ENCODE measurements around the gene FBXL13. TPM values are rescaled to one million over a fixed set of nuclear protein-coding genes. Genes with fewer than 3 reads are reported as not detected.

The FBXL13 gene
- total and polyA plus RNA-seq, 2 of the 8 experiments (the other 6 are each of a cell fraction or from before 2014, with no cell fraction given) = 1.2 to 2.8 TPM

DNA sequence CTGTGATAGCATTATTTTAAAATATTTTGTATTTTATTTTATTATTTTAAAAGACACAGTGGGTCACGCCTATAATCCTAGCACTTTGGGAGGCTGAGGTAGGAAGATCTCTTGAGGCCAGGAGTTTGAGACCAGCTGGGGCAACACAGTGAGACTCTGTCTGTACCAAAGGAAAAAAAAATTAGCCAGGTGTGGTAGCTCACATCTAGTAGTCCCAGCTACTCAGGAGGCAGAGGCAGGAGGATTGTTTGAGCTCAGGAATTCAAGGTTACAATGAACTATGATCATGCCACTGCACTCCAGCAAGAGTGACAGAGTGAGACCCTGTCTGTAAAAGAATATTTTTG is 37.1 kb downstream of the FBXL13 start:
- Histone ChIP-seq H3K23ac (ENCODE audit: insufficient read length) (no peak overlapping the region), H3K18ac (ENCODE audit: extremely low read depth, low read length) (no peak overlapping the region), H2BK15ac (ENCODE audit: low read length) (no peak overlapping the region), H2BK20ac (ENCODE audit: low read length) (no peak overlapping the region), H3K27me3 (replicated peaks in 1 of 4; ENCODE audit: control insufficient read depth in 3 of 4, extremely low read depth in 1 of 4, insufficient read depth in 3 of 4, low read length in 3 of 4) (no peaks in the 10 kb centered on the region), H2AFZ (ENCODE audit: low read length) (peak overlapping the region; percentile 76), H3K79me2 (ENCODE audit: control insufficient read depth in 1 of 2, insufficient read depth in 2 of 2, low read length in 2 of 2) (no peaks in the 10 kb centered on the region), H4K5ac (ENCODE audit: insufficient read length, low read depth, low read length) (no peak overlapping the region), H4K8ac (ENCODE audit: extremely low read depth, insufficient read depth, low read length) (no peak overlapping the region), H3K4me3 (ENCODE audit: extremely low read depth in 1 of 4, insufficient read depth in 2 of 4, low read depth in 3 of 4, low read length in 4 of 4) (no peak overlapping the region), H2AK5ac (ENCODE audit: low read depth, low read length) (no peak overlapping the region), H3K4me2 (ENCODE audit: insufficient read depth in 1 of 2, low read depth in 2 of 2, low read length in 2 of 2) (0 out of 4 replicates have a peak overlapping the region, but pooled peaks of 1 of the 2 experiments have one; percentile 17), H3K23me2 (ENCODE audit: low read depth, low read length) (no peaks in the 10 kb centered on the region), H3K36me3 (ENCODE audit: control insufficient read depth in 2 of 4, insufficient read depth in 4 of 4, low read length in 3 of 4) (no peaks in the 10 kb centered on the region), H3K56ac (replicated peaks; ENCODE audit: insufficient read length, low read depth, low read length) (no peak overlapping the region), H2BK5ac (ENCODE audit: low read depth, low read length) (0 out of 2 replicates have a peak overlapping the region, but pooled peaks have one; percentile 75), H3K9me3 (ENCODE audit: insufficient read depth in 2 of 2, low read depth in 1 of 2, low read length in 1 of 2) (peaks cover 2 to 12% of the 10 kb centered on the region in 2 experiments; a peak in 3 of 4 replicates), H3K79me1 (ENCODE audit: low read depth, low read length) (no peaks in the 10 kb centered on the region), H3K9ac (replicated peaks in 1 of 4; ENCODE audit: extremely low read depth in 1 of 4, low read depth in 3 of 4, low read length in 3 of 4) (no peak overlapping the region), H4K20me1 (replicated peaks in 1 of 2; ENCODE audit: control insufficient read depth in 1 of 2, insufficient read depth in 2 of 2, low read length in 2 of 2) (no peaks in the 10 kb centered on the region), H2BK120ac (replicated peaks; ENCODE audit: low read depth, low read length) (no peak overlapping the region), H4K91ac (replicated peaks; ENCODE audit: insufficient read length, low read length) (no peak overlapping the region), H3K4me1 (replicated peaks in 1 of 4; ENCODE audit: control insufficient read depth in 3 of 4, insufficient read depth in 4 of 4, low read length in 3 of 4) (peaks cover 0 to 4% (median 2%) of the 10 kb centered on the region in 4 experiments; a peak in 3 of 7 replicates), H3K14ac (ENCODE audit: insufficient read length) (no peak overlapping the region), H2BK12ac (ENCODE audit: low read depth, low read length) (0 out of 2 replicates have a peak overlapping the region, but pooled peaks have one; percentile 29), H3K4ac (replicated peaks; ENCODE audit: insufficient read length, low read depth, low read length) (no peak overlapping the region), H3K27ac (ENCODE audit: low read depth, low read length) (no peak overlapping the region)
- ChIA-PET POLR2A (ENCODE audit: partially characterized antibody) (no interaction called here), CTCF (ENCODE audit: partially characterized antibody) (interaction anchor here (0.7 to 2.8 kb wide), 2 partner anchors 8 to 93 kb away, joined by 3 to 6 read pairs; no protein-coding TSS in a partner anchor)
- no peak for DNase-seq (ENCODE audit: low read depth in 1 of 2, low spot score in 2 of 2)
- FAIRE-seq = no peak
- WGBS, 2 experiments (ENCODE audit: extremely low coverage in 1 of 2, insufficient coverage in 1 of 2, insufficient read length in 1 of 2, insufficient replicate concordance in 2 of 2, low coverage in 1 of 2, low lambda C conversion rate in 2 of 2, missing lambda C conversion rate in 1 of 2) = 90% methylated on average over 1 of the region's 1 CpG; no CpG with 5 or more reads in 1 of the 2 experiments
- TF ChIP-seq TAF7 (optimal IDR thresholded peaks at IDR 0.05; ENCODE audit: borderline replicate concordance, low read depth, low read length) (no peak), PHF8 (conservative IDR thresholded peaks at IDR 0.05; ENCODE audit: low read depth, low read length) (no peak), EP300 (IDR thresholded peaks at IDR 0.05; ENCODE audit: borderline replicate concordance in 1 of 2, low read depth in 2 of 2, low read length in 2 of 2) (no peak), FOSL1 (IDR thresholded peaks at IDR 0.05; ENCODE audit: insufficient read depth, low read depth, low read length) (no peak), TEAD4 (IDR thresholded peaks at IDR 0.05; ENCODE audit: low read depth, low read length) (no peak), SIX5 (IDR thresholded peaks at IDR 0.05; ENCODE audit: low read depth, low read length) (no peak), CREB1 (IDR thresholded peaks at IDR 0.05) (no peak), SIN3A (conservative IDR thresholded peaks at IDR 0.05 in 1 of 2, IDR thresholded peaks at IDR 0.05 in 1 of 2; ENCODE audit: low read depth in 1 of 2, low read length in 2 of 2) (no peak), ATF3 (IDR thresholded peaks at IDR 0.05; ENCODE audit: insufficient read depth, low read depth, low read length) (no peak), CBX8 (IDR thresholded peaks at IDR 0.05; ENCODE audit: borderline replicate concordance, low read depth, low read length) (no peak), ZNF274 (IDR thresholded peaks at IDR 0.05; ENCODE audit: borderline replicate concordance, extremely low read depth, low read length) (no peak)
- TF ChIP-seq, protein P1, sequence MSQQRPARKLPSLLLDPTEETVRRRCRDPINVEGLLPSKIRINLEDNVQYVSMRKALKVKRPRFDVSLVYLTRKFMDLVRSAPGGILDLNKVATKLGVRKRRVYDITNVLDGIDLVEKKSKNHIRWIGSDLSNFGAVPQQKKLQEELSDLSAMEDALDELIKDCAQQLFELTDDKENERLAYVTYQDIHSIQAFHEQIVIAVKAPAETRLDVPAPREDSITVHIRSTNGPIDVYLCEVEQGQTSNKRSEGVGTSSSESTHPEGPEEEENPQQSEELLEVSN (IDR thresholded peaks at IDR 0.05) = no peak

Measured in H1 (cell line).